HEK293 (cell line): Measurements from ENCODE around the gene SOX6.

Experiments used
- CTCF ChIP-seq: fragments of 450-650 bp; formaldehyde crosslinking; IDR thresholded peaks from 2 replicates; pipeline ENCODE4 v1.5.1; 2016; ENCODE audit warnings: missing biosample characterization, missing genetic modification characterization
- ZNF239 ChIP-seq: fragments of 450-650 bp; formaldehyde crosslinking; IDR thresholded peaks from 2 replicates; pipeline ENCODE4 v1.5.1; 2016; ENCODE audit warnings: missing biosample characterization, missing genetic modification characterization
- ZNF404 ChIP-seq: fragments of 450-650 bp; formaldehyde crosslinking; IDR thresholded peaks from 2 replicates; pipeline ENCODE4 v1.5.1; 2017; ENCODE audit warnings: missing biosample characterization, missing genetic modification characterization
- ZNF837 ChIP-seq: fragments of 450-650 bp; formaldehyde crosslinking; IDR thresholded peaks from 2 replicates; pipeline ENCODE4 v1.5.1; 2016; ENCODE audit warnings: missing biosample characterization, missing genetic modification characterization
- TF ChIP-seq, protein P1 (sequence below): fragments of 450-650 bp; formaldehyde crosslinking; IDR thresholded peaks from 2 replicates; pipeline ENCODE4 v1.5.1; 2016; ENCODE audit warnings: missing biosample characterization, missing genetic modification characterization
- TF ChIP-seq, protein P2 (sequence below): sonication (generic); formaldehyde crosslinking; IDR thresholded peaks from 2 replicates; pipeline ENCODE4 v1.8.1; 2022; ENCODE audit warnings: mild to moderate bottlenecking, moderate library complexity, missing genetic modification reagents

DNA sequence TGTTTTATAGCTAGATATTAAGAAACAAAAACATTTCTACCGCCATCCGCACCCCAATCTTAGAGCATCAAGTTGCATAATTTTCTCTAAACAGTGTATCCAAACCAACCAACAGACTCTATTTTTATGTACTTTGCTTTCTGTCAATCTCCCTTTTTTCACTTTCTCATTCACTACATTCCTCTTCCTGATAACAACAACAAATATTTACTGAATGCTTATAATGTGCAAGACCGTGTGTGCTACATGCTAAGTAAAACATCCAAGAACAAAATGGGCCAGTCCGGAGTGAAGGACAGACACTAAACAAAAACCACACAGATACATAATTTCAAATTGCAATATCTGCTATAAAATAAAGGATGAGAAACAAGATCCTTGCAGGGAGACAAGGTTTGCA lies 38.6 kb upstream of the SOX6 start:
- TF ChIP-seq CTCF (no peak), ZNF404 (tag by site-specific recombination) (no peak), ZNF239 (no peak), ZNF837 (tag by site-specific recombination) (no peak)
- TF ChIP-seq, protein P1, sequence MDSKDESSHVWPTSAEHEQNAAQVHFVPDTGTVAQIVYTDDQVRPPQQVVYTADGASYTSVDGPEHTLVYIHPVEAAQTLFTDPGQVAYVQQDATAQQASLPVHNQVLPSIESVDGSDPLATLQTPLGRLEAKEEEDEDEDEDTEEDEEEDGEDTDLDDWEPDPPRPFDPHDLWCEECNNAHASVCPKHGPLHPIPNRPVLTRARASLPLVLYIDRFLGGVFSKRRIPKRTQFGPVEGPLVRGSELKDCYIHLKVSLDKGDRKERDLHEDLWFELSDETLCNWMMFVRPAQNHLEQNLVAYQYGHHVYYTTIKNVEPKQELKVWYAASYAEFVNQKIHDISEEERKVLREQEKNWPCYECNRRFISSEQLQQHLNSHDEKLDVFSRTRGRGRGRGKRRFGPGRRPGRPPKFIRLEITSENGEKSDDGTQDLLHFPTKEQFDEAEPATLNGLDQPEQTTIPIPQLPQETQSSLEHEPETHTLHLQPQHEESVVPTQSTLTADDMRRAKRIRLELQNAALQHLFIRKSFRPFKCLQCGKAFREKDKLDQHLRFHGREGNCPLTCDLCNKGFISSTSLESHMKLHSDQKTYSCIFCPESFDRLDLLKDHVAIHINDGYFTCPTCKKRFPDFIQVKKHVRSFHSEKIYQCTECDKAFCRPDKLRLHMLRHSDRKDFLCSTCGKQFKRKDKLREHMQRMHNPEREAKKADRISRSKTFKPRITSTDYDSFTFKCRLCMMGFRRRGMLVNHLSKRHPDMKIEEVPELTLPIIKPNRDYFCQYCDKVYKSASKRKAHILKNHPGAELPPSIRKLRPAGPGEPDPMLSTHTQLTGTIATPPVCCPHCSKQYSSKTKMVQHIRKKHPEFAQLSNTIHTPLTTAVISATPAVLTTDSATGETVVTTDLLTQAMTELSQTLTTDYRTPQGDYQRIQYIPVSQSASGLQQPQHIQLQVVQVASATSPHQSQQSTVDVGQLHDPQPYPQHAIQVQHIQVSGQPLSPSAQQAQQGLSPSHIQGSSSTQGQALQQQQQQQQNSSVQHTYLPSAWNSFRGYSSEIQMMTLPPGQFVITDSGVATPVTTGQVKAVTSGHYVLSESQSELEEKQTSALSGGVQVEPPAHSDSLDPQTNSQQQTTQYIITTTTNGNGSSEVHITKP: no peak
- TF ChIP-seq, protein P2, sequence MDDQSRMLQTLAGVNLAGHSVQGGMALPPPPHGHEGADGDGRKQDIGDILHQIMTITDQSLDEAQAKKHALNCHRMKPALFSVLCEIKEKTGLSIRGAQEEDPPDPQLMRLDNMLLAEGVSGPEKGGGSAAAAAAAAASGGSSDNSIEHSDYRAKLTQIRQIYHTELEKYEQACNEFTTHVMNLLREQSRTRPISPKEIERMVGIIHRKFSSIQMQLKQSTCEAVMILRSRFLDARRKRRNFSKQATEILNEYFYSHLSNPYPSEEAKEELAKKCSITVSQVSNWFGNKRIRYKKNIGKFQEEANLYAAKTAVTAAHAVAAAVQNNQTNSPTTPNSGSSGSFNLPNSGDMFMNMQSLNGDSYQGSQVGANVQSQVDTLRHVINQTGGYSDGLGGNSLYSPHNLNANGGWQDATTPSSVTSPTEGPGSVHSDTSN (CRISPR knock-in tag): no peak
